Measurements from ENCODE around the gene PAX8. TPM values are rescaled to one million over a fixed set of nuclear protein-coding genes. Genes with fewer than 3 reads are reported as not detected.

The PAX8 gene
- total and polyA plus RNA-seq, 2 experiments from 2014 or later, result 0.16 TPM; not detected in 1

GRCh38 chr2:113206251-113206650 lies 72.5 kb downstream of the PAX8 start:
- no peak overlapping the region for H3K27ac ChIP-seq
- TF ChIP-seq EZH2 (IDR thresholded peaks at IDR 0.05; ENCODE audit: borderline replicate concordance) (no peak), CTCF (IDR thresholded peaks at IDR 0.05; ENCODE audit: poor library complexity) (no peak), EZH2phosphoT487 (IDR thresholded peaks at IDR 0.05; ENCODE audit: low read depth, severe bottlenecking, unreplicated experiment) (no peak)
- 75% methylated on average over 6 of the region's 6 CpGs for WGBS (ENCODE audit: low lambda C conversion rate, missing lambda C conversion rate)

GRCh38 chr2:113203901-113204519 lies 74.7 kb downstream of the PAX8 start:
- no peak overlapping the region for H3K4me3 ChIP-seq
- no peak overlapping the region for H3K4me2 ChIP-seq
- H3K4me1 ChIP-seq (ENCODE audit: insufficient read depth), result peaks cover under 1% of the 10 kb centered on the region
- H3K9me2 ChIP-seq (replicated peaks; ENCODE audit: insufficient read depth), result no peaks in the 10 kb centered on the region
- peak; percentile 85 for DNase-seq (ENCODE audit: low spot score)
- TF ChIP-seq CTCF (IDR thresholded peaks at IDR 0.05; ENCODE audit: poor library complexity), result peak; percentile 82
- TF ChIP-seq EZH2 (IDR thresholded peaks at IDR 0.05; ENCODE audit: borderline replicate concordance), result no peak
- H2AFZ ChIP-seq, result no peak overlapping the region
- H3K9me3 ChIP-seq (ENCODE audit: low read depth), result no peaks in the 10 kb centered on the region
- H3K27me3 ChIP-seq, result no peaks in the 10 kb centered on the region
- no peaks in the 10 kb centered on the region for H4K20me1 ChIP-seq (ENCODE audit: insufficient read depth, poor library complexity, severe bottlenecking)
- 34% methylated on average over 5 of the region's 5 CpGs for WGBS (ENCODE audit: low lambda C conversion rate, missing lambda C conversion rate)
- H3K36me3 ChIP-seq (replicated peaks; ENCODE audit: insufficient read depth, low read depth), result no peaks in the 10 kb centered on the region
- H3K27ac ChIP-seq, result peak overlapping the region; percentile 54
- peaks cover 5% of the 10 kb centered on the region for H3K79me2 ChIP-seq

More at GRCh38 chr2:113206251-113206650, 72.5 kb downstream of the PAX8 start:
- Histone ChIP-seq H3K4me2 (no peak overlapping the region), H3K4me3 (no peak overlapping the region), H3K4me1 (ENCODE audit: insufficient read depth) (peaks cover 10% of the 10 kb centered on the region), H3K9me2 (replicated peaks; ENCODE audit: insufficient read depth) (no peaks in the 10 kb centered on the region), H4K20me1 (ENCODE audit: insufficient read depth, poor library complexity, severe bottlenecking) (no peaks in the 10 kb centered on the region), H3K9me3 (ENCODE audit: low read depth) (no peaks in the 10 kb centered on the region), H2AFZ (no peak overlapping the region), H3K36me3 (replicated peaks; ENCODE audit: insufficient read depth, low read depth) (no peaks in the 10 kb centered on the region), H3K79me2 (no peaks in the 10 kb centered on the region), H3K27me3 (no peaks in the 10 kb centered on the region)
- no peak for DNase-seq (ENCODE audit: low spot score)

GRCh38 chr2:113203217-113203530 lies 75.5 kb downstream of the PAX8 start:
- TF ChIP-seq CTCF (IDR thresholded peaks at IDR 0.05; ENCODE audit: poor library complexity) (no peak), EZH2phosphoT487 (IDR thresholded peaks at IDR 0.05; ENCODE audit: low read depth, severe bottlenecking, unreplicated experiment) (no peak), EZH2 (IDR thresholded peaks at IDR 0.05; ENCODE audit: borderline replicate concordance) (no peak)
- Histone ChIP-seq H3K36me3 (replicated peaks; ENCODE audit: insufficient read depth, low read depth) (no peaks in the 10 kb centered on the region), H3K27me3 (no peaks in the 10 kb centered on the region), H3K4me1 (ENCODE audit: insufficient read depth) (no peaks in the 10 kb centered on the region), H3K79me2 (peaks cover 5% of the 10 kb centered on the region), H3K9me2 (replicated peaks; ENCODE audit: insufficient read depth) (no peaks in the 10 kb centered on the region), H4K20me1 (ENCODE audit: insufficient read depth, poor library complexity, severe bottlenecking) (no peaks in the 10 kb centered on the region), H3K9me3 (ENCODE audit: low read depth) (no peaks in the 10 kb centered on the region), H3K4me3 (no peak overlapping the region), H3K4me2 (no peak overlapping the region), H2AFZ (no peak overlapping the region), H3K27ac (no peak overlapping the region)
- no peak for DNase-seq (ENCODE audit: low spot score)

Data from hepatocyte (in vitro differentiated cells).